HCT116 (cell line): ENCODE results near the gene TRAPPC4. TPM values are rescaled to one million over a fixed set of nuclear protein-coding genes. Genes with fewer than 3 reads are reported as not detected.
A peak's percentile ranks its signal among the peaks of the same experiment; 100 is the strongest.

Experiments
- ATAC-seq: fragments of 200-7000 bp; cut with Tn5 transposase; 2 replicates; pipeline ENCODE4 v1.9.1; 2020; ENCODE audit warnings: mild to moderate bottlenecking, moderate library complexity
- BruUV-seq: library from RNA; stranded (reverse); fragments of 400-500 nt; replicated peaks from 2 replicates; lab custom pipeline; 2021; lab: Mats Ljungman, UMichigan
- CTCF ChIA-PET: fragments of 300-600 bp; sonication (Branson Sonifier 250); formaldehyde crosslinking; loops from one replicate; lab custom pipeline; 2021; ENCODE audit warnings: antibody characterized with exemption; lab: Charles Lee
- POLR2A ChIA-PET: fragments of 300-600, 350-600 bp; sonication (Branson Sonifier 250); formaldehyde crosslinking; loops from one replicate; lab custom pipeline; 2021; ENCODE audit warnings: antibody characterized with exemption; lab: Charles Lee
- RAD21 ChIA-PET, 2 experiments: fragments of 300-600 bp; sonication (Branson Sonifier 250); formaldehyde crosslinking; loops; one replicate each; lab custom pipeline; 2023; ENCODE audit warnings: low total read pairs in 2 of 2; ENCODE audit not compliant: uncharacterized antibody in 2 of 2, unreplicated experiment in 2 of 2, low non-redundant PET in 1 of 2; lab: Charles Lee
- DNase-seq: peaks from one replicate; pipeline ENCODE4 v3.0.0-alpha.2; 2010; ENCODE audit warnings: low read depth, low spot score
- H2AFZ ChIP-seq: fragments of 200-600 bp; shearing (Covaris generic), sonication (generic); 2 replicates; pipeline ENCODE4 v1.6.1; 2017; ENCODE audit warnings: low read depth, mixed run types, mixed read lengths, antibody characterized with exemption, low read length; ENCODE audit not compliant: poor library complexity, severe bottlenecking
- H3K27ac ChIP-seq: 2 replicates; pipeline ENCODE4 v1.5.1; 2012; ENCODE audit warnings: low read depth, low read length
- H3K27me3 ChIP-seq: fragments of 200-600 bp; sonication (generic); 2 replicates; pipeline ENCODE4 v1.6.1; 2016; ENCODE audit warnings: mixed run types, low read length, mixed read lengths; ENCODE audit not compliant: insufficient read depth
- H3K36me3 ChIP-seq, 2 experiments: fragments of 200-500 bp in 1 of 2; fragments of 200-600 bp in 1 of 2; sonication (Bioruptor generic) in 1 of 2; sonication (generic) in 1 of 2; 2 replicates each; pipeline versions ENCODE4 v1.5.1 to v1.6.1; 2014 to 2016; ENCODE audit warnings: low read length in 2 of 2, inconsistent platforms in 1 of 2, mixed read lengths in 1 of 2, mixed run types in 1 of 2; ENCODE audit not compliant: insufficient read depth in 2 of 2, control insufficient read depth in 1 of 2
- H3K4me1 ChIP-seq, 2 experiments: fragments of 200-600 bp in 1 of 2; sonication (generic) in 1 of 2; 2 replicates each; pipeline versions ENCODE4 v1.5.1 to v1.6.1; 2012 to 2017; ENCODE audit warnings: low read length in 2 of 2, inconsistent platforms in 1 of 2, mild to moderate bottlenecking in 1 of 2, mixed read lengths in 1 of 2, mixed run types in 1 of 2, moderate library complexity in 1 of 2; ENCODE audit not compliant: insufficient read depth in 2 of 2, control insufficient read depth in 1 of 2
- H3K4me2 ChIP-seq: fragments of 200-600 bp; sonication (generic); 2 replicates; pipeline ENCODE4 v1.6.1; 2017; ENCODE audit warnings: mixed run types, low read length, mixed read lengths
- H3K4me3 ChIP-seq, 2 experiments: fragments of 200-600 bp in 1 of 2; sonication (generic) in 1 of 2; replicated peaks in 1 of 2; 2 replicates each; pipeline ENCODE4 v1.5.1; 2011 to 2016; ENCODE audit warnings: low read length in 2 of 2, control low read depth in 1 of 2, low read depth in 1 of 2, mild to moderate bottlenecking in 1 of 2, mixed read lengths in 1 of 2, mixed run types in 1 of 2
- H3K79me2 ChIP-seq: fragments of 200-600 bp; sonication (generic); 2 replicates; pipeline ENCODE4 v1.6.1; 2017; ENCODE audit warnings: mild to moderate bottlenecking, mixed run types, low read length, moderate library complexity, mixed read lengths; ENCODE audit not compliant: insufficient read depth
- H3K9ac ChIP-seq: fragments of 200-600 bp; sonication (generic); 2 replicates; pipeline ENCODE4 v1.6.1; 2016; ENCODE audit warnings: low read length, mixed read lengths
- H3K9me2 ChIP-seq: fragments of 200-600 bp; sonication (generic), shearing (Covaris generic); 2 replicates; pipeline ENCODE4 v1.6.1; 2017; ENCODE audit warnings: mixed run types, mild to moderate bottlenecking, moderate library complexity; ENCODE audit not compliant: insufficient read depth
- H3K9me3 ChIP-seq, 2 experiments: fragments of 200-500 bp in 1 of 2; fragments of 200-600 bp in 1 of 2; sonication (Bioruptor generic) in 1 of 2; sonication (generic) in 1 of 2; 2 replicates each; pipeline ENCODE4 v1.6.1; 2014 to 2017; ENCODE audit warnings: low read length in 2 of 2, mixed read lengths in 2 of 2, inconsistent platforms in 1 of 2, low read depth in 1 of 2, mild to moderate bottlenecking in 1 of 2, mixed run types in 1 of 2, moderate library complexity in 1 of 2; ENCODE audit not compliant: control insufficient read depth in 1 of 2, insufficient read depth in 1 of 2
- H4K20me1 ChIP-seq: fragments of 200-600 bp; sonication (generic), shearing (Covaris generic); 2 replicates; pipeline ENCODE4 v1.6.1; 2017; ENCODE audit warnings: mixed run types, mild to moderate bottlenecking, moderate library complexity; ENCODE audit not compliant: insufficient read depth
- ATF3 ChIP-seq: IDR thresholded peaks from 2 replicates; pipeline ENCODE4 v1.6.1; 2012
- CBX3 ChIP-seq: IDR thresholded peaks from 2 replicates; pipeline ENCODE4 v1.6.1; 2012; ENCODE audit warnings: low read depth
- CEBPB ChIP-seq: IDR thresholded peaks from 2 replicates; pipeline ENCODE4 v1.6.1; 2012; ENCODE audit warnings: low read depth
- EGR1 ChIP-seq: IDR thresholded peaks from 2 replicates; pipeline ENCODE4 v1.6.1; 2012; ENCODE audit warnings: low read depth
- ELF1 ChIP-seq: IDR thresholded peaks from 2 replicates; pipeline ENCODE4 v1.6.1; 2012; ENCODE audit warnings: low read depth, borderline replicate concordance
- EZH2 ChIP-seq: fragments of 200-600 bp; sonication (generic); IDR thresholded peaks from 2 replicates; pipeline ENCODE4 v1.6.1; 2017; ENCODE audit warnings: antibody characterized with exemption, mixed run types
- EZH2phosphoT487 ChIP-seq: fragments of 200-600 bp; IDR thresholded peaks from 2 replicates; pipeline ENCODE4 v1.6.1; 2018; ENCODE audit warnings: antibody characterized with exemption, borderline replicate concordance
- FOSL1 ChIP-seq: IDR thresholded peaks from 2 replicates; pipeline ENCODE4 v1.6.1; 2012; ENCODE audit warnings: low read depth
- JUND ChIP-seq: IDR thresholded peaks from 2 replicates; pipeline ENCODE4 v1.6.1; 2012
- POLR2A ChIP-seq: IDR thresholded peaks from 2 replicates; pipeline ENCODE4 v1.7.0; 2011; ENCODE audit warnings: borderline replicate concordance; ENCODE audit not compliant: insufficient read depth, insufficient read length; ENCODE audit errors: extremely low read depth
- RAD21 ChIP-seq: IDR thresholded peaks from 2 replicates; pipeline ENCODE4 v1.6.1; 2012; ENCODE audit warnings: low read depth, mild to moderate bottlenecking
- SP1 ChIP-seq: IDR thresholded peaks from 2 replicates; pipeline ENCODE4 v1.6.1; 2012; ENCODE audit warnings: low read depth
- SRF ChIP-seq: IDR thresholded peaks from 2 replicates; pipeline ENCODE4 v1.6.1; 2012; ENCODE audit warnings: low read depth
- TCF7L2 ChIP-seq: IDR thresholded peaks from 2 replicates; pipeline ENCODE4 v1.7.0; 2011; ENCODE audit warnings: borderline replicate concordance, inconsistent platforms; ENCODE audit not compliant: insufficient read depth, insufficient read length; ENCODE audit errors: extremely low read depth
- YY1 ChIP-seq: IDR thresholded peaks from 2 replicates; pipeline ENCODE4 v1.6.1; 2011; ENCODE audit warnings: low read length, low read depth, moderate library complexity, mild to moderate bottlenecking; ENCODE audit not compliant: insufficient replicate concordance; ENCODE audit errors: extremely low read depth
- ZNF274 ChIP-seq: fragments of 200-500 bp; sonication (Bioruptor generic); IDR thresholded peaks from 2 replicates; pipeline ENCODE4 v1.6.1; 2014; ENCODE audit warnings: mild to moderate bottlenecking, low read depth, low read length, inconsistent platforms
- intact Hi-C: fragments of 100-400 bp; cut with micrococcal nuclease; formaldehyde crosslinking; loops from 2 replicates; pipeline ENCODE4 v1.10.0; 2022
- total RNA-seq: library from RNA; stranded (reverse); gene quantifications from one replicate; pipeline ENCODE4 v1.2.1, GENCODE V29; 2021; ENCODE audit not compliant: unreplicated experiment
- TF ChIP-seq, protein P1 (sequence below), 3 experiments: fragments of 200-600 bp in 1 of 3; sonication (generic) in 1 of 3; IDR thresholded peaks in 2 of 3; conservative IDR thresholded peaks in 1 of 3; 2 replicates each; pipeline ENCODE4 v1.5.1; 2012 to 2017; ENCODE audit warnings: low read depth in 2 of 3, low read length in 2 of 3, antibody characterized with exemption in 1 of 3, borderline replicate concordance in 1 of 3, control low read depth in 1 of 3, mild to moderate bottlenecking in 1 of 3, mixed read lengths in 1 of 3, mixed run types in 1 of 3, moderate library complexity in 1 of 3; ENCODE audit not compliant: insufficient read depth in 1 of 3
- TF ChIP-seq, protein P2 (sequence below): IDR thresholded peaks from 2 replicates; pipeline ENCODE4 v1.6.1; 2011; ENCODE audit warnings: mild to moderate bottlenecking, low read length, moderate library complexity; ENCODE audit not compliant: insufficient replicate concordance; ENCODE audit errors: extremely low read depth

Gene TRAPPC4
- total RNA-seq, 1 experiment from 2014 or later = 61.6 TPM

DNA sequence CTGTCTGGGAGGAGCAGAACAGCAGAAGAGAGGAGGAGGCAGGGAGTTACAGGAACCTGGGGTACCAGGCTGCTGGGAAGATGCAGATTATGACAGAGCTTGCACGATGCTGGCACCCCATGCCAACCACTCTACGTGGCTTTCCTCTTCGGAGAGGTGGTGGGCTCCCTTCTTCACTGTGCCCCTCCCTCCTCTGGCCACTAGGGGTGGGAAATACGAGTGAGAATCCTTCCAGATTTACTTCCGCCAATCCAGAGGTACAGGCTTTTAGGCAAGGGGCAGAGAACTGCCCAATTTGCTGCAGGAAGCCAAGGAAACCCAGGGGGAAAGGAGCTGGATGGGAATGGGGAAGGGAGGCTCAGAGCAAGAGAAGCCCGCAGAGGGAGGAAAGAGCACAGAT lies 26.1 kb downstream of the TRAPPC4 start:
- ChIA-PET POLR2A (no interaction called here), RAD21 (no interaction called here), CTCF (interaction anchor here (1.1 kb wide), 1 partner anchor 13 kb away, joined by 3 read pairs; no protein-coding TSS in a partner anchor)
- Histone ChIP-seq H3K9me3 (no peaks in the 10 kb centered on the region), H3K9ac (no peak overlapping the region), H4K20me1 (no peaks in the 10 kb centered on the region), H3K27ac (no peak overlapping the region), H3K36me3 (peaks cover 29 to 32% of the 10 kb centered on the region in 2 experiments), H3K4me3 (no peak overlapping the region), H3K9me2 (no peaks in the 10 kb centered on the region), H3K4me2 (no peak overlapping the region), H3K4me1 (no peaks in the 10 kb centered on the region), H3K79me2 (no peaks in the 10 kb centered on the region), H2AFZ (no peak overlapping the region), H3K27me3 (no peaks in the 10 kb centered on the region)
- no TSS peak for BruUV-seq
- intact Hi-C loops = no loop called here
- ATAC-seq (peak; percentile 36), DNase-seq (no peak)
- TF ChIP-seq, protein P1, sequence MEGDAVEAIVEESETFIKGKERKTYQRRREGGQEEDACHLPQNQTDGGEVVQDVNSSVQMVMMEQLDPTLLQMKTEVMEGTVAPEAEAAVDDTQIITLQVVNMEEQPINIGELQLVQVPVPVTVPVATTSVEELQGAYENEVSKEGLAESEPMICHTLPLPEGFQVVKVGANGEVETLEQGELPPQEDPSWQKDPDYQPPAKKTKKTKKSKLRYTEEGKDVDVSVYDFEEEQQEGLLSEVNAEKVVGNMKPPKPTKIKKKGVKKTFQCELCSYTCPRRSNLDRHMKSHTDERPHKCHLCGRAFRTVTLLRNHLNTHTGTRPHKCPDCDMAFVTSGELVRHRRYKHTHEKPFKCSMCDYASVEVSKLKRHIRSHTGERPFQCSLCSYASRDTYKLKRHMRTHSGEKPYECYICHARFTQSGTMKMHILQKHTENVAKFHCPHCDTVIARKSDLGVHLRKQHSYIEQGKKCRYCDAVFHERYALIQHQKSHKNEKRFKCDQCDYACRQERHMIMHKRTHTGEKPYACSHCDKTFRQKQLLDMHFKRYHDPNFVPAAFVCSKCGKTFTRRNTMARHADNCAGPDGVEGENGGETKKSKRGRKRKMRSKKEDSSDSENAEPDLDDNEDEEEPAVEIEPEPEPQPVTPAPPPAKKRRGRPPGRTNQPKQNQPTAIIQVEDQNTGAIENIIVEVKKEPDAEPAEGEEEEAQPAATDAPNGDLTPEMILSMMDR (IDR thresholded peaks at IDR 0.05 in 2 of 3, conservative IDR thresholded peaks at IDR 0.05 in 1 of 3; ENCODE audit: borderline replicate concordance in 1 of 3, insufficient read depth in 1 of 3, low read depth in 2 of 3, low read length in 2 of 3) = peak in 2 of 3 experiments; percentile 37 to 42; a peak in 3 of 6 replicates
- TF ChIP-seq CEBPB = no peak

- ATAC-seq (no peak), DNase-seq (no peak)
- Histone ChIP-seq H3K79me2 (no peaks in the 10 kb centered on the region), H3K9ac (no peak overlapping the region), H4K20me1 (no peaks in the 10 kb centered on the region), H3K9me3 (no peaks in the 10 kb centered on the region), H3K4me2 (no peak overlapping the region), H3K36me3 (peaks cover 43% of the 10 kb centered on the region in 2 experiments), H3K27ac (no peak overlapping the region), H2AFZ (no peak overlapping the region), H3K9me2 (no peaks in the 10 kb centered on the region), H3K4me3 (no peak overlapping the region), H3K27me3 (no peaks in the 10 kb centered on the region), H3K4me1 (no peaks in the 10 kb centered on the region)
- CTCF ChIA-PET = no interaction called here
- BruUV-seq = no TSS peak
- intact Hi-C loops = no loop called here
- POLR2A ChIA-PET = no interaction called here
- RAD21 ChIA-PET = no interaction called here
- TF ChIP-seq EZH2 (no peak), CEBPB (no peak), YY1 (no peak), RAD21 (no peak), EZH2phosphoT487 (no peak), TCF7L2 (no peak), EGR1 (no peak), SP1 (no peak), ELF1 (no peak), FOSL1 (no peak), CBX3 (no peak), POLR2A (no peak), SRF (no peak), ATF3 (no peak), ZNF274 (no peak), JUND (no peak)
- TF ChIP-seq, protein P2, sequence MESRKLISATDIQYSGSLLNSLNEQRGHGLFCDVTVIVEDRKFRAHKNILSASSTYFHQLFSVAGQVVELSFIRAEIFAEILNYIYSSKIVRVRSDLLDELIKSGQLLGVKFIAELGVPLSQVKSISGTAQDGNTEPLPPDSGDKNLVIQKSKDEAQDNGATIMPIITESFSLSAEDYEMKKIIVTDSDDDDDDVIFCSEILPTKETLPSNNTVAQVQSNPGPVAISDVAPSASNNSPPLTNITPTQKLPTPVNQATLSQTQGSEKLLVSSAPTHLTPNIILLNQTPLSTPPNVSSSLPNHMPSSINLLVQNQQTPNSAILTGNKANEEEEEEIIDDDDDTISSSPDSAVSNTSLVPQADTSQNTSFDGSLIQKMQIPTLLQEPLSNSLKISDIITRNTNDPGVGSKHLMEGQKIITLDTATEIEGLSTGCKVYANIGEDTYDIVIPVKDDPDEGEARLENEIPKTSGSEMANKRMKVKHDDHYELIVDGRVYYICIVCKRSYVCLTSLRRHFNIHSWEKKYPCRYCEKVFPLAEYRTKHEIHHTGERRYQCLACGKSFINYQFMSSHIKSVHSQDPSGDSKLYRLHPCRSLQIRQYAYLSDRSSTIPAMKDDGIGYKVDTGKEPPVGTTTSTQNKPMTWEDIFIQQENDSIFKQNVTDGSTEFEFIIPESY = no peak
These were observed 27.9 kb downstream of the TRAPPC4 start for GRCh38 chr11:119046489-119046888.
